ENCODE measurements around the gene CAVIN2.
"Not testable (repeated sequence)": the region's sequence is repeated elsewhere in the genome, so short reads cannot be mapped to it uniquely, and the experiment has no call there.

CAVIN2 gene

DNA sequence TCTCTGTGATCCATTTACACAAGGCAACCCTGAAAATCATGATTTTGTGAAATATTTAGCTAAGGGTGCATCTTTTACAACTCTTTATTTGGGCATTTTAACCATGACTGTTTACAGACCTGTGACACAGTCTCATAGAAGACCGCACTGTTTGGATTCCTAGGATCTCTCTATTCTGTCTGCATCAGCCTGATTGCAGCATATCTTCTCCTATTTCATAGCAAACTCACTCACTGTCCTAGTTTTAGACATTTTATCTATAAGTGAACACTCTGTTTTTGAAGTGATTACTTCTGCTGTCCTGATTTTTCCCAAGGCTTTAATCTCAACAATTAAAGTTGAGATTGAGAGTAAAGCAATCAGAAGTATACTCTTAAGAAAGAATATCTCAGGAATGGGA, 56.2 kb downstream of the CAVIN2 start:
- CTCF ChIA-PET: no interaction called here
- no peak for DNase-seq (ENCODE audit: extremely low spot score)
- TF ChIP-seq, protein P1, sequence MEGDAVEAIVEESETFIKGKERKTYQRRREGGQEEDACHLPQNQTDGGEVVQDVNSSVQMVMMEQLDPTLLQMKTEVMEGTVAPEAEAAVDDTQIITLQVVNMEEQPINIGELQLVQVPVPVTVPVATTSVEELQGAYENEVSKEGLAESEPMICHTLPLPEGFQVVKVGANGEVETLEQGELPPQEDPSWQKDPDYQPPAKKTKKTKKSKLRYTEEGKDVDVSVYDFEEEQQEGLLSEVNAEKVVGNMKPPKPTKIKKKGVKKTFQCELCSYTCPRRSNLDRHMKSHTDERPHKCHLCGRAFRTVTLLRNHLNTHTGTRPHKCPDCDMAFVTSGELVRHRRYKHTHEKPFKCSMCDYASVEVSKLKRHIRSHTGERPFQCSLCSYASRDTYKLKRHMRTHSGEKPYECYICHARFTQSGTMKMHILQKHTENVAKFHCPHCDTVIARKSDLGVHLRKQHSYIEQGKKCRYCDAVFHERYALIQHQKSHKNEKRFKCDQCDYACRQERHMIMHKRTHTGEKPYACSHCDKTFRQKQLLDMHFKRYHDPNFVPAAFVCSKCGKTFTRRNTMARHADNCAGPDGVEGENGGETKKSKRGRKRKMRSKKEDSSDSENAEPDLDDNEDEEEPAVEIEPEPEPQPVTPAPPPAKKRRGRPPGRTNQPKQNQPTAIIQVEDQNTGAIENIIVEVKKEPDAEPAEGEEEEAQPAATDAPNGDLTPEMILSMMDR (IDR thresholded peaks at IDR 0.05; ENCODE audit: control extremely low read depth, extremely low read depth, low read depth, missing control alignments): no peak
- POLR2A ChIA-PET: no interaction called here

DNA sequence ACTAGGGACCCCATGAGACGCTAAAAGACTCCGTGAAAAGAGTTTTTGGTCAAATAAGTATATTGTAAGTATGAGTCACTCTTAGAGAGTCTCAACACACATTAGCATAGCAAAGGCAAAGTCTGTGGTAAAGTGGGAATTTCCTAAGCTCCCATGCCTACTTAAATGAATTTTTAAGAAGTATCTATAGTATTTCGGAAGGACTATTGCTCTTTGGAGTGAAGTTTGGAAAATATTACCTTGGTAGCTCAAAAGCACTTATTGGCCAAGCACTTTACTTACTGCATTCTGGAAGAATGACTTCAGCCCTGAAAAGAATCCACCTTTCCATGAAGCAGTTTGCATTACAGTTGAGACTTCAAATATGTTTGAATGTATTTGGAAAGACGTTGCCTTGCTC, 57.1 kb downstream of the CAVIN2 start:
- no peak for DNase-seq (ENCODE audit: extremely low spot score)
- TF ChIP-seq, protein P1 (IDR thresholded peaks at IDR 0.05; ENCODE audit: control extremely low read depth, extremely low read depth, low read depth, missing control alignments): no peak
- POLR2A ChIA-PET: no interaction called here
- CTCF ChIA-PET: no interaction called here

DNA sequence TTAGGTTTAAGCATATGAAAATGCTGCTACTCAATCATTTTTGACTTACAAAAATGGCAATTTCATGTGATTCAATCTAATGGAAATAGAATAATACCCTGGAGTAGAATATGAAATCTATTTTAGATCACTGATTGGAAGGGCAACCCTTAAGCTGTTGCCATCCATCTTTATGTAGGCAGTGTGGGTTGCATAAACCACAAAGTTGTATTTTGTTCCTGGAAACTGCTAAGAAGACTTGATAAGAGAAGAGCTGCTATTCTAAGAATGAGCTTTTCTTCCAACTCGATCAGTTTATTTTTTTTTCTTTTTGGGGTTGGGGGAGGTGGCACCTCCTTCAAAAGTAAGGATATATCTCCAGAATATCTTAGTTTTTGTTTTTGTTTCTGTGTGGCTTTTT, 60.2 kb downstream of the CAVIN2 start:
- TF ChIP-seq, protein P1 (IDR thresholded peaks at IDR 0.05; ENCODE audit: control extremely low read depth, extremely low read depth, low read depth, missing control alignments): no peak
- ChIA-PET POLR2A (interaction anchor here (0.7 kb wide), 1 partner anchor 13 kb away, joined by 4 read pairs; no protein-coding TSS in a partner anchor), CTCF (interaction anchor here (1.0 to 2.5 kb wide), 6 partner anchors 11 to 30 kb away, joined by 3 to 11 read pairs (median 4); no protein-coding TSS in a partner anchor)
- DNase-seq (ENCODE audit: extremely low spot score): no peak

DNA sequence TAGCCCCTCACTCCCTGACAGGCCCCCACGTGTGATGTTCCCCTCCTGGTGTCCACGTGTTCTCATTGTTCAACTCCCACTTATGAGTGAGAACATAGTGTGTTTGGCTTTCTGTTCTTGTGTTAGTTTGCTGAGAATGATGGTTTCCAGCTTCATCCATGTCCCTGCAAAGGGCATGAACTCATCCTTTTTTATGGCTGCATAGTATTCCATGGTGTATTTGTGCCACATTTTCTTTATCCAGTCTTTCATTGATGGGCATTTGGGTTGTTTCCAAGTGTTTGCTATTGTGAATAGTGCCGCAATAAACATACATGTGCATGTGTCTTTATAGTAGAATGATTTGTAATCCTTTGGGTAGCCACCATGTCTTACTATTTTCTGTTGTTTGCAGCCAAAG, 61.2 kb downstream of the CAVIN2 start:
- DNase-seq (ENCODE audit: extremely low spot score); POLR2A ChIA-PET: not testable (repeated sequence)
- CTCF ChIA-PET: interaction anchor here (1.6 kb wide), 1 partner anchor 17 kb away, joined by 3 read pairs; no protein-coding TSS in a partner anchor
